ENCODE measurements around the gene CCDC183. TPM values are rescaled to one million over a fixed set of nuclear protein-coding genes. Genes with fewer than 3 reads are reported as not detected.
"Not testable (repeated sequence)": the region's sequence is repeated elsewhere in the genome, so short reads cannot be mapped to it uniquely, and the experiment has no call there.

CCDC183 gene
- total RNA-seq, 1 experiment from 2014 or later: not detected

DNA sequence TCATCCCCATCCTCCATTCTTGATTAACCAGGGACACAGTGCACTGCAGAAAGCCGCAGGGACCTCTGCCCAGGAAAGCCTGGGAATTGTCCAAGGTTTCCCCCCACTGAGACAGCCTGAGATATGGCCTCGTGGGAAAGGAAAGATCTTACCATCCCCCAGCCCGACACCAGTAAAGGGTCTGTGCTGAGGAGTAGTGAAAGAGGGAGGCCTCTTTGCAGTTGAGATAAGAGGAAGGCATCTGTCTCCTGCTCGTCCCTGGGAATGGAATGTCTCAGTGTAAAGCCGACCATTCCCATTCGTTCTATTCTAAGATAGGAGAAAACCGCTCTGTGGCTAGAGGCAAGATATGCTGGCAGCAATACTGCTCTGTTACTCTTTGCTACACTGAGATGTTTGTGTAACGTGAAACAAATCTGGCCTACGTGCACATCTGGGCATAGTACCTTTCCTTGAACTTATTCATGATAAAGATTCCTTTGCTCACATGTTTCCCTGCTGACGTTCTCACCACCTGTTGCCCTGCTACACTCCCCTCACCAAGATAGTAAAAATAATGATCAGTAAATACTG is 723 bp downstream of the CCDC183 start:
- H3K9me2 ChIP-seq (replicated peaks; ENCODE audit: insufficient read depth, low read length); H3K79me2 ChIP-seq (ENCODE audit: low read length); H2AFZ ChIP-seq (ENCODE audit: low read length); H3K4me3 ChIP-seq (ENCODE audit: low read length); H3K27me3 ChIP-seq (ENCODE audit: low read length); H3K36me3 ChIP-seq (ENCODE audit: insufficient read depth, low read length); H3K9me3 ChIP-seq (ENCODE audit: low read length); DNase-seq: not testable (repeated sequence)
- Histone ChIP-seq H3K27ac (ENCODE audit: low read length) (peak overlapping the region; percentile 64), H3K4me2 (ENCODE audit: low read depth, low read length, poor library complexity, severe bottlenecking) (peak overlapping the region; percentile 44), H3K4me1 (ENCODE audit: low read length) (peaks cover 69% of the 10 kb centered on the region), H3K9ac (ENCODE audit: low read length) (peak overlapping the region; percentile 17; the same call in 1 of the 2 replicates), H4K20me1 (ENCODE audit: insufficient read depth, low read depth, low read length) (peaks cover 20% of the 10 kb centered on the region)

DNA sequence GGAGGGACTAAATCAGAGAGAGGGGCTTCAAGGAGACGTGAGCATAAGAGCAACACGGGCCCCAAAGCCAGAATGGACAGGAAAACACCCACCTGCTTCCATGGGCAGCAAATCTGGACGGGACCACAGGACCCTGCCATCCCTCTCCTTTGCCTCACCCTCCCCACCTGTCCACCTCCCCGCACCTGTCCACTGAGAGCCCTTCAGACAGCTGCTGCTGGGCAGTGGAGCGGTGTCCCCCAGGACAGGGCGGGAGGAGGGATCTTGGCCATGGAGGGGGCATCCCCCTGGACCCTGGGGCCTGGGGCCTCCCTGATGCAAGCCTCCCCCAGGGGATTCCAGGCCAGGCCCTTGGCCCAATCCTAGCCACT is 2.6 kb downstream of the CCDC183 start:
- no peak for DNase-seq
- Histone ChIP-seq H3K4me2 (ENCODE audit: low read depth, low read length, poor library complexity, severe bottlenecking) (no peak overlapping the region), H3K27ac (ENCODE audit: low read length) (no peak overlapping the region), H3K9me2 (replicated peaks; ENCODE audit: insufficient read depth, low read length) (no peaks in the 10 kb centered on the region), H2AFZ (ENCODE audit: low read length) (no peak overlapping the region), H3K4me3 (ENCODE audit: low read length) (no peak overlapping the region), H3K9ac (ENCODE audit: low read length) (no peak overlapping the region), H3K27me3 (ENCODE audit: low read length) (no peaks in the 10 kb centered on the region), H4K20me1 (ENCODE audit: insufficient read depth, low read depth, low read length) (0 out of 2 replicates have a peak, but pooled peaks cover 8% of the 10 kb centered on the region), H3K9me3 (ENCODE audit: low read length) (no peaks in the 10 kb centered on the region), H3K36me3 (ENCODE audit: insufficient read depth, low read length) (no peaks in the 10 kb centered on the region), H3K79me2 (ENCODE audit: low read length) (no peaks in the 10 kb centered on the region), H3K4me1 (ENCODE audit: low read length) (peaks cover 51% of the 10 kb centered on the region)

DNA sequence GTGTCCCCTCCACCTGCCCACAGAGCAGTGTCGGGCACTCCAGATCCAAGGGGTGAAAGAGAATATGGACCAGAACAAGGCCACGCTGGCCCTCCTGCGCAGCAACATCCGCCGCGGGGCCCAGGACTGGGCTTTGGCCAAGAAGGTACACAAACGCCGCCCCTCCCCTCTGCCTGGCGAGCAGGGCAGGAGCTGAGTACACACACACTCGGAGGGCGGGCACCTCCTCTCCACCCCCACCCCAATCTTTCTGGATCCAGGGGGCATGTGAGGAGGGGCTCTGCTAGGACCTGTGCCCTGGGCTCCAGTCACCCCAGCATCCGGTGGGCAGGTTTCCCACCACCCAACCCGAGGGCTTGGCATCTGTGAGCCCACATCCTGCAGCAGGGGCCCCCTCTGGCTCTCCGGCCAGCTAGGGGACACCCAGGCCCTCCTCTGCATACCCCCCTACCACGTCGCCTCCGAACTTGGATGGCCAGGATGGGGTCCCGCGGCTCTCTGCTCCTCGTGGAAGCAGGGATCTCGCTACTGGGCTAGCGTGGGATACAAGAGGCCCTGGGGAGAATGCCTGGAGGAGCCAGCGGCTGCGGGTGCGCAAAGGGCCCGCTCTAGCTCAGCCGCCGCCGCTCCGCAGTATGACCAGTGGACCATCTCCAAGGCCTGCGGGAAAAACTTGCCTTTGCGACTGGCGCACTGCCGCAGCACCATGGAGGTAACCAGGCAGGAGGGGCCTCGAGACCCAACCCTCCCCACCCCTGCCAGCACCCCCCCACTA is 3.1 kb downstream of the CCDC183 start:
- Histone ChIP-seq H3K9me3 (ENCODE audit: low read length) (no peaks in the 10 kb centered on the region), H3K9me2 (replicated peaks; ENCODE audit: insufficient read depth, low read length) (no peaks in the 10 kb centered on the region), H3K4me3 (ENCODE audit: low read length) (peak overlapping the region; percentile 43), H3K4me2 (ENCODE audit: low read depth, low read length, poor library complexity, severe bottlenecking) (peak overlapping the region; percentile 63), H3K9ac (ENCODE audit: low read length) (peak overlapping the region; percentile 42), H4K20me1 (ENCODE audit: insufficient read depth, low read depth, low read length) (0 out of 2 replicates have a peak, but pooled peaks cover 8% of the 10 kb centered on the region), H3K27ac (ENCODE audit: low read length) (no peak overlapping the region), H2AFZ (ENCODE audit: low read length) (no peak overlapping the region), H3K79me2 (ENCODE audit: low read length) (no peaks in the 10 kb centered on the region), H3K36me3 (ENCODE audit: insufficient read depth, low read length) (no peaks in the 10 kb centered on the region), H3K27me3 (ENCODE audit: low read length) (no peaks in the 10 kb centered on the region), H3K4me1 (ENCODE audit: low read length) (peaks cover 51% of the 10 kb centered on the region)
- DNase-seq: peak; percentile 48

DNA sequence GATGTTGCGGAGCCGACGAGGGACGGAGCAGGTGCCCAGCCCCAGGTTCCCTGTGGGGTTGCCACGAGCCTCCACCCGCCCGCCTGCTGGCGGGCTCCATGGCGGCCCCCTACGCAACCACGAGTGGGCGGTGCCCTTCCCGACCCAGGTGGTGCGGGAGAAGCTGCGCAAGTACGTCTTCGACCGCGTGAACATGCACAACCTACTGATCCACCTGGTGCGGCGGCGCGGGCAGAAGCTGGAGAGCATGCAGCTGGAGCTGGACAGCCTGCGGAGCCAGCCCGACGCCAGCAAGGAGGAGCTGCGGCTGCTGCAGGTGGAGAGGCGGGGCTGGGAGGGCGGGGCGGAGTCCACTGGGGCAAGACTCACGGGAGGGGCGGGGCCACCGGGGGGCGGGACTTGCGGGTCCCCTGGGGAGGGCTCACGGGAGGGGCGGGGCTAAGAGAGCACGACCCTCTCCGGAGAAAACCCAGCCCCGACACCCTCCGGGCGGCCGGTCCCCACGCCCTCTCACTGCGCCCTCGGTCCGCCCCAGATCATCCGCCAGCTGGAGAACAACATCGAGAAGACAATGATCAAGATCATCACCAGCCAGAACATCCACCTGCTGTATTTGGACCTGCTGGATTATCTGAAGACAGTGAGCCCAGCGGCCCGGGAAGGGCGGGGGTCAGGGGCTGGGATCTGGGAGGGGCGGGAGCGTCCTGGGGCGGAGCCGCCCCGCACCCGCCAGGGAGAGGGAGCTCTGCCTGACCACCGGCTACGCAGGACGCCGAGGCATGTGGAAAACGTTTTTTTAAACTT is 3.9 kb downstream of the CCDC183 start:
- Histone ChIP-seq H3K4me3 (ENCODE audit: low read length) (peak overlapping the region; percentile 43), H4K20me1 (ENCODE audit: insufficient read depth, low read depth, low read length) (0 out of 2 replicates have a peak, but pooled peaks cover 8% of the 10 kb centered on the region), H3K4me1 (ENCODE audit: low read length) (peaks cover 44% of the 10 kb centered on the region), H3K9me3 (ENCODE audit: low read length) (no peaks in the 10 kb centered on the region), H3K79me2 (ENCODE audit: low read length) (no peaks in the 10 kb centered on the region), H3K27ac (ENCODE audit: low read length) (no peak overlapping the region), H2AFZ (ENCODE audit: low read length) (no peak overlapping the region), H3K9me2 (replicated peaks; ENCODE audit: insufficient read depth, low read length) (no peaks in the 10 kb centered on the region), H3K36me3 (ENCODE audit: insufficient read depth, low read length) (no peaks in the 10 kb centered on the region), H3K4me2 (ENCODE audit: low read depth, low read length, poor library complexity, severe bottlenecking) (peak overlapping the region; percentile 63), H3K9ac (ENCODE audit: low read length) (peak overlapping the region; percentile 42), H3K27me3 (ENCODE audit: low read length) (no peaks in the 10 kb centered on the region)
- peak; percentile 83 for DNase-seq

DNA sequence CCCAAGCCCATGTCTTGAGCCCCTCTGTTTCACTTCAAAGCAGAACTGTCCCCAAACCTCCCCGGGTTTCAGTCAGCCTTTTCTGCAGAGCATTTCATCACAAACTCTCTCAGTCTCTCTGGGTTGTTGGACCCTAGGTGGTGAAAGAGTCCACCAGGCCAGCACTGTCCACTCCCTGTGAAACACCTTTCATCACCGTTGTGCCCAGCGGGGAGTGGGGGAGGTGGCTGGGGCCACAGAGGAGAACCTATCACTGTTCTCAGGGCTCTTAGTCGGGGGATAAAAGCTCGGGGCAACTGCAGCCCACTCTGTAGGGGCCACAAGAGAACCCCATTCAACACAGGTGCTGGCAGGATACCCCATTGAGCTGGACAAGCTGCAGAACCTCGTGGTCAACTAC is 6.2 kb downstream of the CCDC183 start:
- no peaks in the 10 kb centered on the region for H3K9me3 ChIP-seq (ENCODE audit: low read length)
- H3K4me2 ChIP-seq (ENCODE audit: low read depth, low read length, poor library complexity, severe bottlenecking): no peak overlapping the region
- H3K4me1 ChIP-seq (ENCODE audit: low read length): peaks cover 35% of the 10 kb centered on the region
- no peak overlapping the region for H3K9ac ChIP-seq (ENCODE audit: low read length)
- DNase-seq: no peak
- no peaks in the 10 kb centered on the region for H3K9me2 ChIP-seq (replicated peaks; ENCODE audit: insufficient read depth, low read length)
- 0 out of 2 replicates have a peak, but pooled peaks cover 8% of the 10 kb centered on the region for H4K20me1 ChIP-seq (ENCODE audit: insufficient read depth, low read depth, low read length)
- H3K27ac ChIP-seq (ENCODE audit: low read length): no peak overlapping the region
- H3K27me3 ChIP-seq (ENCODE audit: low read length): no peaks in the 10 kb centered on the region
- H2AFZ ChIP-seq (ENCODE audit: low read length): no peak overlapping the region
- H3K36me3 ChIP-seq (ENCODE audit: insufficient read depth, low read length): no peaks in the 10 kb centered on the region
- H3K4me3 ChIP-seq (ENCODE audit: low read length): no peak overlapping the region
- peaks cover 11% of the 10 kb centered on the region for H3K79me2 ChIP-seq (ENCODE audit: low read length)

DNA sequence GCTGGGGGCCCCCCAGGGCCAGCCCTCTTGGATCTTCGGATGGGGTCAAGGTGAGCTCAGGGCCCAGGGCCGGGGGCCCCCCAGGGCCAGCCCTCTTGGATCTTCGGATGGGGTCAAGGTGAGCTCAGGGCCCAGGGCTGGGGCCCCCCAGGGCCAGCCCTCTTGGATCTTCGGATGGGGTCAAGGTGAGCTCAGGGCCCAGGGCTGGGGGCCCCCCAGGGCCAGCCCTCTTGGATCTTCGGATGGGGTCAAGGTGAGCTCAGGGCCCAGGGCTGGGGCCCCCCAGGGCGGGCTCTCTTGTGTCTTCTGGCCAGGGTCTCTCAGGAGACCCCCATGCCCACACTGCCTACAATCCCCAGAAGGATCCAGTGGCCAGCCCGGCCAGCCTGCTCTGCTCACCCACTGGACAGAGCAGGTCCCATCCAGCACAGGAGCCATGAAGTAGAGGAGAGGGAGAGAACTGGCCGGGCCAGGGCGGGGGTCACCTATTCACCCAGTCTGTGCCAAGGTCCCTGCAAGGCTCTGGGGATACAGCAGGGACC is 6.9 kb downstream of the CCDC183 start:
- not testable (repeated sequence) for H3K27me3 ChIP-seq (ENCODE audit: low read length); DNase-seq; H3K4me2 ChIP-seq (ENCODE audit: low read depth, low read length, poor library complexity, severe bottlenecking); H3K36me3 ChIP-seq (ENCODE audit: insufficient read depth, low read length); H3K9ac ChIP-seq (ENCODE audit: low read length); H3K9me2 ChIP-seq (replicated peaks; ENCODE audit: insufficient read depth, low read length); H3K4me3 ChIP-seq (ENCODE audit: low read length); H3K27ac ChIP-seq (ENCODE audit: low read length); H2AFZ ChIP-seq (ENCODE audit: low read length); H3K9me3 ChIP-seq (ENCODE audit: low read length); H4K20me1 ChIP-seq (ENCODE audit: insufficient read depth, low read depth, low read length)
- Histone ChIP-seq H3K4me1 (ENCODE audit: low read length) (peaks cover 35% of the 10 kb centered on the region), H3K79me2 (ENCODE audit: low read length) (peaks cover 15% of the 10 kb centered on the region)

DNA sequence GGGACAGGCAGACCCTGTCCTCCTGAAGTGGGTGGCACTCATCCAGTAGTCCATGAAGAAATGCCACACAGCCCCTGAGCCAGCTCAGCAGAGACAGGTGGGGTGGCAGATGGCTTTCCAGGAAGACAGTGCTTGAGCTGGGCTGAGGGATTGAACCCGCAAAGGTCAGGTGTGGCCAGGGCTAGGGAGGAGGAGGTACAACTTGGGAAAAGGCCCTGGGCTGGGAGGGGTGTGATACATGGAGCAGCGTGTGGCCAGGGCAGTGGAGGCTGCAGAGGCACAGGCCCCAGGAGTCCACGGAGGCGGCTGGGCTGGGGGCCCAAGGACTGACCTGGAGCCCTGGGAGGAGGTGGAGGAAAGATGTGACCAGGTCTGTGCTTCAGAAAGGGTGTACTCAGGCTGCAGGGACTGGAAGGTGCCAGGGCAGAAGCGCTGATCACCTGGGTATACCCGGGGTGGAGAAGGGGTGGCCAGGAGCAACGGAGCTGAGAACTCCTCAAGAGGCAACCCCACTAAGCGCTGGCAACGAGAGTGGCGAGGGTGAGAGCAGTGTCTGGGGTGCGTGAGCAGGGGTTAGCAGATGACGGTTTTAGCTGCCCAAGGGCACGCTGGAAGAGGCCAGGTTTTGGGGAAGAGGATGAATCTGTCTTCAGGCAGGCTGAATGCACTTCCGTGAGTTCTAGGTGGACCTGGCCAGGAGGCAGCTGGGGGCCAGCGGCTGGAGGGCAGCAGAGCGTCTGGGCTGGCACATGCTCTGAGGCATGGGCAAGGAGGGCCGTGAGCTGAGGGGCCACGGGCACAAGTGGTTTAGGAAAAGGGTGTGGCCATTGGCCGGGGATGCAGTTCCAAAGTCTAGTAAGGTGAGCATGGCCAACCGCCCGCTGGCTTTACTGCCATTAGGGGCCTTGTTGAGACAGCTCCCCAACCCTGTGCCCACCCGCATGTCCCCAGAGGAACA is 7.7 kb downstream of the CCDC183 start:
- Histone ChIP-seq H3K4me1 (ENCODE audit: low read length) (peaks cover 35% of the 10 kb centered on the region), H3K9ac (ENCODE audit: low read length) (no peak overlapping the region), H3K4me3 (ENCODE audit: low read length) (no peak overlapping the region), H2AFZ (ENCODE audit: low read length) (no peak overlapping the region), H3K79me2 (ENCODE audit: low read length) (peaks cover 23% of the 10 kb centered on the region), H4K20me1 (ENCODE audit: insufficient read depth, low read depth, low read length) (0 out of 2 replicates have a peak, but pooled peaks cover 8% of the 10 kb centered on the region), H3K9me3 (ENCODE audit: low read length) (no peaks in the 10 kb centered on the region), H3K4me2 (ENCODE audit: low read depth, low read length, poor library complexity, severe bottlenecking) (no peak overlapping the region), H3K9me2 (replicated peaks; ENCODE audit: insufficient read depth, low read length) (no peaks in the 10 kb centered on the region), H3K27me3 (ENCODE audit: low read length) (no peaks in the 10 kb centered on the region), H3K36me3 (ENCODE audit: insufficient read depth, low read length) (no peaks in the 10 kb centered on the region), H3K27ac (ENCODE audit: low read length) (no peak overlapping the region)
- no peak for DNase-seq
